GM18517 (cell line): ENCODE data around the gene COA1.
"Not testable (repeated sequence)": the region's sequence is repeated elsewhere in the genome, so short reads cannot be mapped to it uniquely, and the experiment has no call there.

ENCODE experiments used
- ATAC-seq: cut with Tn5 transposase; IDR thresholded peaks from one replicate; pipeline ENCODE4 v1.9.1; 2021; ENCODE audit warnings: mild to moderate bottlenecking, moderate library complexity; ENCODE audit not compliant: unreplicated experiment

Gene COA1

GRCh38 chr7:43609097-43609496 lies 120.2 kb downstream of the COA1 start:
- ATAC-seq, result no peak

GRCh38 chr7:43604251-43604650 lies 125.1 kb downstream of the COA1 start:
- no peak for ATAC-seq

GRCh38 chr7:43602256-43602655 lies 127.1 kb downstream of the COA1 start:
- ATAC-seq, result no peak

- ATAC-seq, result no peak
Measured at GRCh38 chr7:43600056-43600455, 129.3 kb downstream of the COA1 start.

GRCh38 chr7:43596426-43596825 lies 132.9 kb downstream of the COA1 start:
- not testable (repeated sequence) for ATAC-seq

- no peak for ATAC-seq
Measured at GRCh38 chr7:43594020-43594419, 135.3 kb downstream of the COA1 start.

GRCh38 chr7:43593010-43593409 lies 136.3 kb downstream of the COA1 start:
- no peak for ATAC-seq

GRCh38 chr7:43592326-43592725 lies 137.0 kb downstream of the COA1 start:
- no peak for ATAC-seq

- no peak for ATAC-seq
Measured at GRCh38 chr7:43591558-43592180, 137.7 kb downstream of the COA1 start.

- ATAC-seq, result peak; percentile 71
Measured at GRCh38 chr7:43590862-43591557, 138.3 kb downstream of the COA1 start.

- ATAC-seq, result no peak
Measured at GRCh38 chr7:43589728-43590127, 139.6 kb downstream of the COA1 start.
